GM18499 (cell line): ENCODE data around the gene PRKCE.
"Not testable (repeated sequence)": the region's sequence is repeated elsewhere in the genome, so short reads cannot be mapped to it uniquely, and the experiment has no call there.

Source experiments
- ATAC-seq: cut with Tn5 transposase; IDR thresholded peaks from one replicate; pipeline ENCODE4 v1.9.1; 2021; ENCODE audit warnings: moderate number of reproducible peaks; ENCODE audit not compliant: insufficient read depth, unreplicated experiment

Gene PRKCE

DNA sequence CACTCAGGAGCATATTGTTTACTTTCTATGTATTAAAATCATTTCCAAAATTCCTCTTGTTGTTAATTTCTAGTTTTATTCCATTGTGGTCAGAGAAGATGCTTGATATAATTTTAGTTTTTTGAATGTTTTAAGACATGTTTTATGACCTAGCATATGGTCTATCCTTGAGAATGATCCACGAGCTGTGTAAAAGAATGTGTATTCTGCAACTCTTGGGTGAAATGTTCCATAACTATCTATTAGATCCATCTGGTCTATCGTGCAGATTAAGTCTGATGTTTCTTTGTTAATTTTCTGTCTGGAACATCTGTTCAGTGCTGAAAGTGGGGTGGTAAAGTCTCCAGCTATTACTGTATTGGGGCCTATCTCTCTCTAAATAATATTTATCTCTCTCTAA lies 562.4 kb downstream of the PRKCE start:
- ATAC-seq = no peak

GRCh38 chr2:46216213-46216612 lies 564.7 kb downstream of the PRKCE start:
- no peak for ATAC-seq

DNA sequence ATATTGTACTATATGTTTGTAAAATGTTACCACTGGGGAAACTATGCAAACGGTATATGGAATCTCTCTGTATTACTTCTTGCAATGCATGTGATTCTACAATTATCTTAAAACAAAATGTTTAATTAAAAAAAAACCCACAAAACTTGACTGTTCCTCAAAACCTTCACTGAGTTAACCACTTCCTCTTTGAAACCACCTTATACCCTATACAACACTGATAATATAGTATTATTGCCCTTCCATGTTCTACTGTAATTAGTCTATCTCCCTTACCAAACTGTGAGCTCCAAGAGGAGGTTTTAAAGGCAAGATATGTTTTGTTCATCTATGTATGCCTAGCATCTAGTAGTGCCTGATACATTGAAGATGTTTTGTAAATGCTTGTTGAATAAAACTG lies 572.0 kb downstream of the PRKCE start:
- ATAC-seq = not testable (repeated sequence)

GRCh38 chr2:46225150-46225625 lies 573.7 kb downstream of the PRKCE start:
- no peak for ATAC-seq

DNA sequence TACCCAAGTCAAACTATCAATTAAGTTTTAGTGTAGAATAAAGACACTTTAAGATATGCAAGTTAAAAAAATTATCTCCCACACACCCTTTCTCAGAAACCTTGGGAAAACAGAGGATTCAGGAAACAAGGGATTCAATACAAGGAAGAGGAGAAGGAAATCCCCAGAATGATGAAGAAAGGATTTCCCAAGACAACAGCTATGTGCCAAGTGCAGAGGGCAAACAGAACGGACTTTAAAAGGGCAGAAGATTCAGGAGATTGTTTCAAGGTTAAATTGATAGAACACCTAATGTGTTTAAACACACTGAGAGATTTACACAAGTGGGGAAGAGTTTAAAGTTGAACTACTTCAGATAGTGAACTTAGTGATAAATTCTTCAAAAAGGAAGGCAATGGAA lies 574.3 kb downstream of the PRKCE start:
- ATAC-seq = no peak

- no peak for ATAC-seq
These were observed 575.1 kb downstream of the PRKCE start for GRCh38 chr2:46226620-46227019.

GRCh38 chr2:46227022-46227421 lies 575.5 kb downstream of the PRKCE start:
- no peak for ATAC-seq

- ATAC-seq = no peak
These were observed 576.3 kb downstream of the PRKCE start for GRCh38 chr2:46227674-46228289.

- ATAC-seq = peak; percentile 45
These were observed 577.9 kb downstream of the PRKCE start for GRCh38 chr2:46229134-46230063.

GRCh38 chr2:46230115-46230571 lies 578.7 kb downstream of the PRKCE start:
- no peak for ATAC-seq

DNA sequence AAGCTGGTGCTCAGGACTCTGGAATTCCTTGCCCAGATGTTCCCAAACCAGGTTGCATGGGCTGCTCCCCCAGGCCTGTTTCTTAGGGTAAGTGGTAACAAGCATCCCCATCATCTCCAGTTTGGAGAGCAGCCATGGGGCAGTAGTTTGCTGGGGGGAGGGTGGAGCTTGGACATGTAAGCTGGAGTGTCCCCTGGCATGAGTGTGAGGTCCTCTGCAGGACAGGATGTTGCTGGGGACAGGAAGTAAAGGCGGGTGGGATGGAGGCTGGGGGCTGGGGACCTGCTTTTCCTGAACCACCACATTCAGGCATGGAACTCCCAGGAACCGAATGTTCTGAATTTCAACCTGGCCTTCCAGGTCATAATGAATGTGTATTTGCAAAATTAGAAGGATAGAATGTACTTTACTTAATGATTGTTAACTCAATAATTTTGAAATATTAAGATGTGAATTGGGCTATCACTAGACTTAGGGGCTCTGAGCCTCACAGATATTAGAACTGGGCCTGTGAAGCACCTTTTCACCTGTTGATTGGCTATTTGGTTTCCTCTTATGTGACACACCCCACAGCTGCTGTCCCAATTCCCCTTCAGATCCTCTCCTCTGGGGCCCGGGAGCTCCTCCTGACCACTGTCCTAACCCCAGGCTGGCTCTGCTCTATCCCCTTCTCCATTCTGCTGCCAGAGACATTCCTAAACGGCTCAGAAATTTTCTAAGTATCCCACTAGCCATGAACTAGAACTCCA lies 579.4 kb downstream of the PRKCE start:
- no peak for ATAC-seq

- no peak for ATAC-seq
These were observed 580.2 kb downstream of the PRKCE start for GRCh38 chr2:46231721-46232120.

GRCh38 chr2:46232860-46233259 lies 581.4 kb downstream of the PRKCE start:
- ATAC-seq = no peak

GRCh38 chr2:46236006-46236875 lies 584.8 kb downstream of the PRKCE start:
- ATAC-seq = no peak

DNA sequence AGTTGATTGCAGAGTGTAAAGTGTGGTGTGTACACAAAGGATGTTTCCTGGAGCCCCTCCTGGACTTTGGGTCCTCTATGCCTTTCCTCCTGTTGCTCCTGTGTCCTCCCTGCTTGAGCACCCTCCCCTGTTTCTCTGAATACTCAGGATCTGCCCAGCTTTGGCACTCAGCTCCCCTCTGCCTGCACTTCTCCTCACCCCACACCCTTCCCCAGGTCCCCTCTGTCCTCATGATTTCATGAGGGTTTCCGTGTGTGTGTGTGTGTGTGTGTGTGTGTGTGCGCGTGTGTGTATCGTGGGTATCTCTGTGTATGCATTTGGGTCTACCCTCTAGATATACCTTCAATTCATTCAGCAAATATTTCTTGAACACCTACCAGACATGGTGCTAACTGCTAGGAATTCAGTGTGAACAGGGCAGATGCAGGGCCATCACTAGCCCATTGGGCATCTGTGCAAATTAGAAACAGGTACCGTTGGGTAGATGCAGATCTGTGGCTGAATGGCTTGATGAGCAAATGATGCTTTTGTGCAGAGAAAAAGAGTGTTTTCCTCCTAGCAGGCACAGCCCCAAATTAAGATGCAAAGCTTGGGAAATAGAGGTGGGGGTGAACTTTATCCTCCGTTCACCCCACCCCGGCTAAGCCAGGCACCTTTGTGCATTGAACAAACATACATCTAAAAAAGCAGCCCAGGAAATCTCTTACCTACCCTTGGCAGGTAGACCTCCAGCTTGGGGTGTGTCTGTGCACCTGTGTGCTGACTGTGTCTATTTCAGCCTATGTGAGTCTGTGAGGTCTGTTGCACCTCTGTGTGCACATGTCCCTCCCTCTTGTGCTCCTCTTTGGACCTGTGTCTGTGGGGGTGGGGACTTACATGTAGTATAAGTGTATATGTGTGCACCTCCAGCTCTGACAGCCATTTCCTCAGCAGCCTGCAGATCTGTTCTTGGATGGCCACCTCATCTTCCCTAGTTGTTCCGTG lies 585.7 kb downstream of the PRKCE start:
- ATAC-seq = no peak
